Activated CD4-positive, alpha-beta T cell treated with anti-CD3 and anti-CD28 coated beads, Interleukin-2, amount 10 ng/mL, durations not matched to agents 24 days and 14 days (primary cell): ENCODE results near the gene FRS3. TPM values are rescaled to one million over a fixed set of nuclear protein-coding genes. Genes with fewer than 3 reads are reported as not detected.

Experiments
- DNase-seq: peaks from one replicate; pipeline ENCODE4 v3.0.0; 2022
- H3K27ac Mint-ChIP-seq: one replicate; pipeline ENCODE4 v1.8.0; 2022; ENCODE audit warnings: mild to moderate bottlenecking, mixed read lengths
- H3K27me3 Mint-ChIP-seq: one replicate; pipeline ENCODE4 v1.8.0; 2022; ENCODE audit warnings: mixed read lengths
- H3K36me3 Mint-ChIP-seq: one replicate; pipeline ENCODE4 v1.8.0; 2022; ENCODE audit warnings: low read depth, mild to moderate bottlenecking, mixed read lengths
- H3K4me1 Mint-ChIP-seq: one replicate; pipeline ENCODE4 v1.8.0; 2021; ENCODE audit warnings: mixed read lengths
- H3K4me3 Mint-ChIP-seq: one replicate; pipeline ENCODE4 v1.8.0; 2022; ENCODE audit warnings: mild to moderate bottlenecking, moderate library complexity, mixed read lengths
- H3K9me3 Mint-ChIP-seq: one replicate; pipeline ENCODE4 v1.8.0; 2021; ENCODE audit warnings: mixed read lengths
- intact Hi-C: fragments of 100-400 bp; cut with micrococcal nuclease; formaldehyde crosslinking; loops from one replicate; pipeline ENCODE4 v1.15.1; 2023
- total RNA-seq: library from RNA; stranded (reverse); gene quantifications from 2 replicates; pipeline ENCODE4 v1.2.3, GENCODE V29; 2022

FRS3 gene
- total RNA-seq, 1 donor from 2014 or later, result 6.8 TPM

DNA sequence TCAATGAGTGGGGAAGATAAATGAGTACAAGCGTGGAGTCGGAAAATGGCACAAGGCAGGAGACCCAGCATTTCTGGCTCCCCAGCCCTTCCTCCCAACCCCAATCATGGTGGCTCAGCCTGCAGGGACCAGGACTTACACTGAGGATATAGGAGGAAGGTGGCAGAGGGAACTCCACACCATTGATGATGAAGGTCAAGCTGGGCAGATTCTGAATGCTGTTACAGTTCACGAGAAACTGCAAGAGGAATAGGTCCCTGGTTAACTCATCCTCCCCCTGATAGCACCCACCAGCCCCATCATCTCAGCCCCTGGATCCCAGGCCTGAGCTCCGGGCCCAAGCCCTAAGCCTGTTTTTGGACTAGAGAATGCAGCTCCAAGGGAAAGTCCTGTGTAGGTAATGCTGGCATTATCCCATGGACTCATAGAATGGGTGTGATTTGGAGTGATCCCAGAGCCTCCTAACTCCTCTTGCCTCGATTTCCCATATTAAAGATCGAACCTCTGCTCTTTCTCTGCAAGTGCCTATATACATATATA lies 42.0 kb downstream of the FRS3 start:
- Mint-ChIP-seq H3K36me3 (no peaks in the 10 kb centered on the region), H3K4me1 (peaks cover 20% of the 10 kb centered on the region), H3K4me3 (no peak overlapping the region), H3K9me3 (no peaks in the 10 kb centered on the region), H3K27ac (no peak overlapping the region), H3K27me3 (peaks cover 2% of the 10 kb centered on the region)
- DNase-seq, result no peak
- intact Hi-C loops, result loop anchor here (10.0 kb wide), 1 partner anchor 663 kb away; the partner anchor contains the start of genes NFYA and OARD1

DNA sequence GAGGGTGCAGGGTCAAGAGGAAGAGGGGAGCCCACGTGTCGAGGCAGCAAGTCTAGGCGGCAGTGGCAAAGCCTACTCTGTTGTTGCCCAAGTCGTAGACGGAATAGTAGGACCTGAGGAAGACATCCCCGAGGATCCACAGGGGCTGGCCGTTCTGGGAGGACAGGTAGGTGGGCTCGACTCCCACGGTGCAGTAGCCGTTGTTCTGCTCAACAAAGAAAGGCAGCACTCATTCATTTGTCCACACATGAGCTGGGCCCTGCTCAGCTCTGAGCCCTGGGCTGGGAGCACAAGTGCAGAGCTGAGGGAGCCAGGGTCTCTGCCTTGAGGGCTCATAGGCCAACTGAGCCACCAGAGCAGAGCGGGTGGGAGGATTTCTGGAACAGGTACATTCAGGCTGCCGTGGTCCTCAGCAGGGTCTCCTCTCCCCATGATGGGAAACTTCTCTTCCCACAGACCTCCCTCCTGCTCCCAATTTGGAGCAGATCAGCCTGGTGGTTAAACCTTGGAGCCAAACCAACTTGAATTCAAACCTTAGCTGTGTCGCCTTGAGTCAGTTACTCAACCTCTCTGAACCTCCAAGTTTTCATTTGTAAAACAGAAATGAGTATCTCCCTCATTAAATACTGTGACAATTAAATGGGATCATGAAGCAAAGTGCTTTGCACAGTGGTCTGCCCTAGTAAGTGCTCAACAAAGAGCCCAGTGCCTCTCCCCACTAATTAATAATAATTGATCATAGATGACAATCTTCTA lies 42.7 kb downstream of the FRS3 start:
- intact Hi-C loops, result loop anchor here (10.0 kb wide), 1 partner anchor 662 kb away; the partner anchor contains the start of genes NFYA and OARD1
- Mint-ChIP-seq H3K9me3 (no peaks in the 10 kb centered on the region), H3K27me3 (peaks cover 2% of the 10 kb centered on the region), H3K36me3 (no peaks in the 10 kb centered on the region), H3K4me1 (peaks cover 23% of the 10 kb centered on the region), H3K27ac (no peak overlapping the region), H3K4me3 (no peak overlapping the region)
- DNase-seq, result no peak

DNA sequence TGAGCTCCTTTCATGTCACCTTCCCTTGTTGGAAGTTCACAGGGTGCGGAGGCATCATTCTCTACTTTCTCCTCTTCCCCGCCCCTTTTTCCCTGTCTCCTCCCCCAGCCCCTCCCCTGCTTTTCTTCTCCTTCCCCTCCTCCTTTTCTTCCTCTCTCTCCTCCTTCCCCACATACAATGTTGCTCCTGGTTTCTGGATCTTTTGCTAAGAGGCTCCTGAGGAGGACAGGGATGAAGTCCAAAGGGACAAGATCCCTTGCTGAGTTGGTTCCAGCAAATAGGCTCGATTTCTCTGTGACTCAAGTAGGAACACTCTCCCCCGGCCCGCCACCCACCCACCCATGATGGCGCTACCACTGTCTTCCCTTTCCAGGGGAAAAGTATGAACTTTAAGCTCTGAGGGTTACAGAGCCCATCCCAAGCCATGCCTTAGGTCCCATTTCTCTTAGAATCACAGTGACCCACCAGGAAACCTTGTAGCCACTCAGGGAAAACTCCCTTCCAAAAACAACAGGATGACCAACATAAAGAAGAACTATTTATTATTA lies 43.4 kb downstream of the FRS3 start:
- Mint-ChIP-seq H3K27me3 (no peaks in the 10 kb centered on the region), H3K4me1 (peaks cover 27% of the 10 kb centered on the region), H3K4me3 (no peak overlapping the region), H3K36me3 (no peaks in the 10 kb centered on the region), H3K27ac (no peak overlapping the region), H3K9me3 (no peaks in the 10 kb centered on the region)
- intact Hi-C loops, result loop anchor here (10.0 kb wide), 1 partner anchor 661 kb away; the partner anchor contains the start of genes NFYA and OARD1
- no peak for DNase-seq

DNA sequence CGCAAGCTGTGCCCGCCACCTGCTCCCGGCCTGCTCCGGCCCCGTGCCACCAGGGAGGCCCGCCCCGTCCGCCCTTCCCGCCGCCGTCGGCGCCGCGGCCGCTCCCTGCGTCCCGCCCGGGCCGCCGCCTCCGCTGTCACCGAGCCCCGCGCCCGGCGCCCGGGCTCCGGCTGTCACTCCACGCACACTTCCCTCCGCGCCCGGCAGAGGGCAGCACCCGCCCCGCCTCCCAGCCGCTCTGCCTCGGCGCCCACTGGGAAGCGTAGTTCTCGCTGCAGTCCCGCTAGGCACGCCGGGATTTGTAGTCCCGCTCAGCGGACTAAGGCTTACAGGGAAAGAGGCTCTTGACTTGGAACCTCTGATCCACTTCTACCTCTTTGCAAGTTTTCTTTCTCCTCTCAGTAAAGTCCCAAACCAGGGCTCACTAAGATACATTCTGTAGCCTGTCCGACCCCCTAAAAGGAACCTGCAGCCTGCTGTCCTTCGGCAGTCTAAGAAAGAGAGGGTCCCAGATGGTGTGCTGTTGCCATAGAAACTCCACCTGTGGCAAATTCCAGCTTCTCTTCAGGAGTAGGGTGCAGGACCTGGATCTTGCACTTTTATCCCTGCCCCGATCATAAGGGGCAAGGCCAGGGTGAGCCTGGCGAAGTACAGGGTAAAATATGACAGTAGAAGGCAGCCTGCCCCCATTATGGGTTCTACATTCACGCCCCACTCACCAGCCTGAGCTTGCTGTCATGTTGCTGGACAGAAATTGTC lies 44.1 kb downstream of the FRS3 start, which contains the start of gene TFEB:
TFEB (minus strand) TSS at position 182 of the 759 bp plus-strand sequence. CDS start 44,395 bp downstream, outside the sequence.
- peak; percentile 99 for DNase-seq
- intact Hi-C loops, result loop anchor here (1.0 to 10.0 kb wide), 6 partner anchors 29 to 661 kb away; partner anchors contain the start of genes BYSL, MED20, NFYA and OARD1
- Mint-ChIP-seq H3K4me3 (peak within 1 kb of the TSS; percentile 86), H3K27ac (peak within 1 kb of the TSS; percentile 62), H3K27me3 (no peaks in the 10 kb centered on the region), H3K36me3 (no peaks in the 10 kb centered on the region), H3K9me3 (no peaks in the 10 kb centered on the region), H3K4me1 (peaks cover 31% of the 10 kb centered on the region)

DNA sequence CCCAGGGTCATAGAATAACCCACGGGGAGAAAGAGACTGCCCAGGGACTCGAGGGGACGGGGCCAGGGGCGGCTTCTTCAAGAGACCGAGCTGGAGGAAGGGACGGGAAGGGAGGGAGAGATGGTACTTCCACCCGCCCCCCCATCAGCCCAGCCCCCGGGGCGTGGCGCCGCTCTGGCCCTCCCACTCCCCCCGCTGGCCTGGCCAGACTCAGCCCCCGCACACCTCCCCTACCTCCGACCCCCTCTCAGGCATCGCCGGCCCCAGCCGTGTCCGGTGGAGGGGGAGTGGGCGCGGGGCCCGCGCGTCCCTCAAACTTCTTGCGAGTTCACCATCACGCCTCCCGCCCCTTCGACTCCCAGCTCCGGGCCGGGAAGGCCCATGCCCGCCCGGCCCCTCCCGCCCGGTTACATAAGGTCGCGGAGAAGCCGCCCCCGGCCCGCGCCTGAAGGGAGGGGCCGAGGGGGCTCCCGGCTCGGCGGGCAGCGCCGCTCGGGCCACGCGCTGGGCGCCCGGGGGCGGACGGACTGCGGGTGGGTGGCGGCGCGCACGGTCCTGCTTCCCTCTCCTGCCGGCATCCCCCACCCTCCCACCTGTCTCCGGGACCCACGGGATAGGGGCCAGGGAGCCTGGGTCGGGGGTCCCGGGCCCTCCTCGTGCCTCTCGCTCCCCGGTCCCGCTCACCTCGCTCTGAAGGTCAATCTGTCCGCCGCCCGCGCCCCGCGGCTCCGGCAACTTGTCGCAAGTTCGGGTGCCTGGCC lies 44.9 kb downstream of the FRS3 start:
- peak overlapping the region; percentile 86 for H3K4me3 Mint-ChIP-seq
- DNase-seq, result peak; percentile 92
- H3K27ac Mint-ChIP-seq, result peak overlapping the region; percentile 29
- H3K27me3 Mint-ChIP-seq, result no peaks in the 10 kb centered on the region
- no peaks in the 10 kb centered on the region for H3K36me3 Mint-ChIP-seq
- intact Hi-C loops, result loop anchor here (1.0 to 10.0 kb wide), 6 partner anchors 28 to 660 kb away; partner anchors contain the start of genes BYSL, MED20, NFYA and OARD1
- H3K9me3 Mint-ChIP-seq, result no peaks in the 10 kb centered on the region
- peaks cover 37% of the 10 kb centered on the region for H3K4me1 Mint-ChIP-seq

DNA sequence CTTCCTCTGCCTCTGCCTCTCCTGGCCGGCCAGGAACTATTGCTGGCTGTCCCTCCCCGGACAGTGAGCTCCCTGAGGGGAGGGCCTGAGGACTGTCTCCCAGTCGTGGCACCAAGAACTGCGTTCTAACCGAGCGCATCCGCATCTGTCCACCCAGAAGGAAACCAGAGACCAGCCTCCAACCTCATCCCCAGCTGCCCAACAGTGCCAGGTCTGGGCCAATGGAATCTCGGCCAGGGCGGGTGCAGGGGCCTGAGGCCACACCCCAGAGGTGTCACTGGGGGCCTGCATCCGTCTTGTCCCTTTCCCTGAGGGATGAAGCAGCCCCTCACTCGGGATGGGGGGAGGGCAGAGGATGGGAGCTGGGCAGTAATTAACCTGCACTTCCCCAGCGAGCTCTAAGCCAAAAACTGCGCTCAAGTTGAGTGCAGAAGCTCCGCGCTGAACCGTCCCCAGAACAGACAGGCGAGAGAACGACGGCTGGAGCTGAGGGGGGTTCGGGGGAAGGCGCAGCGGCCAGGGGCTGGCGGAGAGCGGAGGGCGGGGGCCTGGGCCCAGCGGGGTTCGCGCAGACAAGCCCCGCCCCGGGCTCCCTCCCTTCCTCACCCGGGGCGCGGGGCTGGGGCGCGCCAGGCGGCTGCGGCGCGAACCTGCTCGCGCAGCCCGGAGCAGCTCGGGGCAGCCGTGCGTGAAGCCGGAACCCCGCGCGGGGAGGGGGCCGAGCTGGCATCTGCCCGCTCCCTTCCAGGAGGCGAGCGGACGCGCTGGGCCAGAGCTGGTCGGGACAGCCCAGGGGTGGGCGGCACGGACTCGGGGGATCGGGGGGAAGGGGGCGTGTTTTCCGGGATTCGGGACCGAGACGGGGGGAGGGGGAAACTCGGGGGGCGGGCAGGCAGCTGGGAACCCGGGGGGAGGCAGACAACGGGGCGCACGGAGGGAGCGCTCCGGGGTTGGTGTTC lies 45.7 kb downstream of the FRS3 start:
- Mint-ChIP-seq H3K36me3 (no peaks in the 10 kb centered on the region), H3K27me3 (no peaks in the 10 kb centered on the region), H3K27ac (peak overlapping the region; percentile 84), H3K4me1 (peaks cover 39% of the 10 kb centered on the region), H3K9me3 (no peaks in the 10 kb centered on the region), H3K4me3 (peak overlapping the region; percentile 86)
- peak; percentile 92 for DNase-seq
- intact Hi-C loops, result loop anchor here (2.0 to 10.0 kb wide), 2 partner anchors 27 to 659 kb away; partner anchors contain the start of genes NFYA and OARD1

DNA sequence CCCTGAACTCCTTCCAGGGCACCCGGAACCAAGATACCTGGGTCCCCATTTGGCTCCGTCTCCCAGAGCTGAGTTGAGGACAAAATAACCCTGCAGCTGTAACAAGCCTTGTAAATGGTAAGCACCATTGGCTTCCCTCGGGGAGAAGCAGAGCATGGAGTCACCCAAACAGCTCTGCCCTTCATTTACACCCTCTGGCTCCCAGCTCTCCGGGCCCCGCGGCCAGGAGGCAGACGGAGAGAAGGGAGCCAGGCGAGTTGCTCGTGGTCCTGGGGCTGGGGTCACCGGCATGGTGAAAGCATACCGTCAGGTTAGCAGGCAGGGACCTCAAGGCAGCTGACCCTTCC lies 46.4 kb downstream of the FRS3 start:
- no peaks in the 10 kb centered on the region for H3K9me3 Mint-ChIP-seq
- peak overlapping the region; percentile 3 for H3K27ac Mint-ChIP-seq
- DNase-seq, result peak; percentile 65
- no peaks in the 10 kb centered on the region for H3K27me3 Mint-ChIP-seq
- no peaks in the 10 kb centered on the region for H3K36me3 Mint-ChIP-seq
- peak overlapping the region; percentile 86 for H3K4me3 Mint-ChIP-seq
- intact Hi-C loops, result loop anchor here (10.0 kb wide), 1 partner anchor 659 kb away; the partner anchor contains the start of genes NFYA and OARD1
- H3K4me1 Mint-ChIP-seq, result peaks cover 40% of the 10 kb centered on the region

DNA sequence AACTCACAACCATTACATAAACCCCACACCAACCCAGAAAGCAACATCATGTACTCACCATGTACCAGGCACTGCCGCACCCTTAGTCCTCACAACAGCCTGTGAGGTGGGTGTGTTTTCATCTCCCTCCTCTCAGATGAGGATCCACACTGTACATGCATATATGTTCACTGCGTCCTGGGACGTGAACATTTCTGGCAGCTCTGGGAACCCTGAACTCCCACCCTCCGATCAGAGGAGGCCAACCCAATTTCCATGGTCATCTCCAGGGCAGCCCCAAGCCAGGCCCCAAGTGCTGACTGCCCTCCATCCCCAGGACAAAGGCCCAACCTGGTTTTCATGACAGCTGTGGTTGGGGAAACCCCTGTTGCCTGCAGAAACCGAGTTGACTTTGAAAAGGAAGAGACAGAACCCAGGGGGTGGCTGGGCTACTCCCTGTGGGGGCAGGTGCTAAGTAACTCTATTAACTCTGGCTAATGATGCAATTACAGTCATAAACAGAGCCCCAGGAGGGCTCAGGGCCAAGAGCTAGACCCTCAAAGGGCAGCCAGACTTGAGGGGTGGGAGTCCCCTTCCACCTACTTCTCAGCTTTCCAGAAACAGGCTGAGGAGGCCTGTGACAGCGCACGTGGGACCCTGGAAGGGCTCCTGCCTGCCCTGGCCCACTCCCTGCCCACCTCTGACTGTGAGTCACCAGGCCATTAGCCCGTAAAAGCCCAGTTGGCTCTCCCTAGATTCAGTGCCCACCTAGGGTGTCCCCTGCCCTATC lies 46.9 kb downstream of the FRS3 start:
- DNase-seq, result peak; percentile 89
- intact Hi-C loops, result loop anchor here (10.0 kb wide), 1 partner anchor 658 kb away; the partner anchor contains the start of genes NFYA and OARD1
- H3K36me3 Mint-ChIP-seq, result no peaks in the 10 kb centered on the region
- H3K4me1 Mint-ChIP-seq, result peaks cover 40% of the 10 kb centered on the region
- no peaks in the 10 kb centered on the region for H3K9me3 Mint-ChIP-seq
- peak overlapping the region; percentile 43 for H3K27ac Mint-ChIP-seq
- H3K27me3 Mint-ChIP-seq, result no peaks in the 10 kb centered on the region
- H3K4me3 Mint-ChIP-seq, result peak overlapping the region; percentile 86

DNA sequence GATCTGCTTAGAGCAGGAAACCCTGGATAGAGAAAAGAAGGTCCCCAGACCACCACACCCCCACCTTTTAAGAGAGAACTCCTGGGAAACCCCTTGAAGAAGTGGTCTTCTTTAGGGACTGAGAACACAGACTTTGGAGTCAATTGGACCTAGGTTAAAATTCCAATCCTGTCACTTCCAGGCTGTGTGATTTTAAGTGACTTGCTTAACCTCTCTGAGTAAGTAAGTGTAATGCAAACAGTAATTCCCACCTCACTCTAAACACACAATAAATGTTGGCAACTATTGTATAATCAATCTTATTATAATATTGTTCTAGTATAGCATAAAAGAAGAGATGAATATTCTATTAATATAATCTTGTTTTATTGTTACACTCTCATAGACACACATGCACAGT lies 47.6 kb downstream of the FRS3 start:
- intact Hi-C loops, result loop anchor here (10.0 kb wide), 1 partner anchor 657 kb away; the partner anchor contains the start of genes NFYA and OARD1
- Mint-ChIP-seq H3K27me3 (no peaks in the 10 kb centered on the region), H3K36me3 (no peaks in the 10 kb centered on the region), H3K27ac (peak overlapping the region; percentile 43), H3K4me3 (peak overlapping the region; percentile 86), H3K9me3 (no peaks in the 10 kb centered on the region), H3K4me1 (peaks cover 40% of the 10 kb centered on the region)
- no peak for DNase-seq

DNA sequence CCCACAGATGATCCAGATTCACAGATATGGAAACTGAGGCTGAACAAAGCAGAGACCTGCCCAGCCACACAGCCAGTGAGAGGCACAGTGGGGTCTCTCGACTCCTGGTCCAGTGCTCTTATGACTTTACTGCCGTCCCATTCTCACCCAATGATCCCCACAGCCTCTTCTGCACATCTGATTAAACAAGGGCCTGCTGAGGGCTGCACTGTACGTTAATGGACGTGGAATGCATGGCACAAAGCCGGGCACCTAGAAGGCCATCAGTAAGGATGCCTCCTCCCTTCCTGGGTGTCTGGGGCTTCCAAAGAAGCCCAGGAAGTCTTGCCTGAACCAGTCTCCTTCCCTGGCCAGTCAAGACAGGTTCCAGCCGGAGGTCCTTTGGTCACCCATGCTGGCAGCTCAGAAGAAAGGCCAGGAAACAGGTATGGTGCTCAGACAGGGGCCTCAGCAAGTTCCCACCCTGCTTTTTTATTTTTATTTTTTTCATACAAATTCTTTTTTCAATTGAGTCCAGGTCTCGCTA lies 48.1 kb downstream of the FRS3 start:
- Mint-ChIP-seq H3K27ac (no peak overlapping the region), H3K36me3 (no peaks in the 10 kb centered on the region)
- intact Hi-C loops, result loop anchor here (10.0 kb wide), 1 partner anchor 657 kb away; the partner anchor contains the start of genes NFYA and OARD1

More for the DNA sequence above, 48.1 kb downstream of the FRS3 start:
- Mint-ChIP-seq H3K9me3 (no peaks in the 10 kb centered on the region), H3K4me1 (peaks cover 45% of the 10 kb centered on the region), H3K4me3 (no peak overlapping the region), H3K27me3 (no peaks in the 10 kb centered on the region)
- no peak for DNase-seq
